ENCODE measurements around the gene RAP1GAP.

- TF ChIP-seq EZH2phosphoT487 (IDR thresholded peaks at IDR 0.05; ENCODE audit: insufficient read depth, low read depth) (no peak), EZH2 (IDR thresholded peaks at IDR 0.05; ENCODE audit: insufficient read depth, poor library complexity, severe bottlenecking) (no peak)
Measured at GRCh38 chr1:21626921-21627339, 42.2 kb downstream of the RAP1GAP start.
